Smooth muscle cell (in vitro differentiated cells): Measurements from ENCODE around the gene PTGIS. TPM values are rescaled to one million over a fixed set of nuclear protein-coding genes. Genes with fewer than 3 reads are reported as not detected.

Source experiments
- DNase-seq: peaks from one replicate; lab custom pipeline; 2025; ENCODE audit not compliant: unreplicated experiment; lab: John Stamatoyannopoulos, UW
- H2AFZ ChIP-seq: fragments of 200-600 bp; sonication (generic); 2 replicates; pipeline ENCODE4 v1.6.0; 2016; ENCODE audit warnings: antibody characterized with exemption, low read depth, mild to moderate bottlenecking
- H3F3A ChIP-seq: fragments of 200-600 bp; sonication (generic); 2 replicates; pipeline ENCODE4 v1.6.0; 2017; ENCODE audit warnings: antibody characterized with exemption, low read depth
- H3K27ac ChIP-seq: fragments of 200-600 bp; sonication (generic); 2 replicates; pipeline ENCODE4 v1.5.1; 2016; ENCODE audit warnings: low read depth, mild to moderate bottlenecking
- H3K27me3 ChIP-seq: fragments of 200-600 bp; sonication (generic); 2 replicates; pipeline ENCODE4 v1.6.1; 2016; ENCODE audit warnings: low read depth, mild to moderate bottlenecking
- H3K36me3 ChIP-seq: fragments of 200-600 bp; sonication (generic); 2 replicates; pipeline ENCODE4 v1.5.1; 2016; ENCODE audit warnings: low read depth
- H3K4me1 ChIP-seq: fragments of 200-600 bp; sonication (generic); 2 replicates; pipeline ENCODE4 v1.5.1; 2016; ENCODE audit warnings: low read depth
- H3K4me2 ChIP-seq: fragments of 200-600 bp; sonication (generic); 2 replicates; pipeline ENCODE4 v1.6.0; 2016; ENCODE audit warnings: mild to moderate bottlenecking
- H3K4me3 ChIP-seq: fragments of 200-600 bp; sonication (generic); 2 replicates; pipeline ENCODE4 v1.5.1; 2016; ENCODE audit warnings: mild to moderate bottlenecking
- H3K79me2 ChIP-seq: fragments of 200-600 bp; sonication (generic); 2 replicates; pipeline ENCODE4 v1.6.0; 2016; ENCODE audit warnings: low read depth, mild to moderate bottlenecking
- H3K9ac ChIP-seq: fragments of 200-600 bp; sonication (generic); 2 replicates; pipeline ENCODE4 v1.6.0; 2016; ENCODE audit warnings: low read depth
- H3K9me3 ChIP-seq: fragments of 200-600 bp; sonication (generic); replicated peaks from 2 replicates; pipeline ENCODE4 v1.5.1; 2016; ENCODE audit warnings: low read depth
- H4K20me1 ChIP-seq: fragments of 200-600 bp; sonication (generic); 2 replicates; pipeline ENCODE4 v1.6.0; 2016; ENCODE audit warnings: low read depth
- CTCF ChIP-seq: fragments of 200-600 bp; sonication (generic); IDR thresholded peaks from 2 replicates; pipeline ENCODE4 v1.5.1; 2017; ENCODE audit warnings: borderline replicate concordance, mild to moderate bottlenecking, antibody characterized with exemption; ENCODE audit not compliant: insufficient read depth, poor library complexity, severe bottlenecking
- WGBS: methylation state at CpG from one replicate; pipeline ENCODE4 v1.1.7; 2016; ENCODE audit warnings: low lambda C conversion rate; 5-methylcytosine and 5-hydroxymethylcytosine counted together
- polyA plus RNA-seq: library from polyadenylated mRNA; unstranded; fragments of >200 nt; fragmentation: Nextera tagmentation; extraction: Ambion mirVana; gene quantifications from 2 replicates; pipeline ENCODE4 v1.2.1, GENCODE V29; 2016
- total RNA-seq: library from RNA; depleted of rRNA; stranded (reverse); fragments of >200 nt; gene quantifications from 2 replicates; pipeline ENCODE4 v1.2.3, GENCODE V29; 2014

Gene PTGIS
- total and polyA plus RNA-seq, 2 experiments from 2014 or later, result 0.18 to 0.64 TPM

GRCh38 chr20:49561256-49561655 is 6.7 kb downstream of the PTGIS start:
- 90% methylated on average over 4 of the region's 4 CpGs for WGBS
- no peaks in the 10 kb centered on the region for H3K9me3 ChIP-seq
- no peak overlapping the region for H3K9ac ChIP-seq
- no peaks in the 10 kb centered on the region for H3K27me3 ChIP-seq
- no peaks in the 10 kb centered on the region for H4K20me1 ChIP-seq
- no peak for TF ChIP-seq CTCF
- no peak overlapping the region for H3K4me3 ChIP-seq
- H3K4me1 ChIP-seq, result peaks cover 9% of the 10 kb centered on the region
- H3K36me3 ChIP-seq, result no peaks in the 10 kb centered on the region
- no peaks in the 10 kb centered on the region for H3F3A ChIP-seq
- no peaks in the 10 kb centered on the region for H3K79me2 ChIP-seq
- DNase-seq, result no peak
- H3K4me2 ChIP-seq, result no peak overlapping the region
- H3K27ac ChIP-seq, result no peak overlapping the region
- H2AFZ ChIP-seq, result no peak overlapping the region

- Histone ChIP-seq H3K36me3 (no peaks in the 10 kb centered on the region), H3K27me3 (no peaks in the 10 kb centered on the region), H3K4me2 (no peak overlapping the region), H3K79me2 (no peaks in the 10 kb centered on the region), H4K20me1 (no peaks in the 10 kb centered on the region), H2AFZ (no peak overlapping the region), H3K9me3 (no peaks in the 10 kb centered on the region), H3K27ac (no peak overlapping the region), H3F3A (no peaks in the 10 kb centered on the region), H3K4me1 (peaks cover 9% of the 10 kb centered on the region), H3K9ac (no peak overlapping the region), H3K4me3 (no peak overlapping the region)
- WGBS, result 98% methylated on average over 11 of the region's 11 CpGs
- no peak for DNase-seq
- no peak for TF ChIP-seq CTCF
Observed at GRCh38 chr20:49560646-49561045, 7.3 kb downstream of the PTGIS start.

GRCh38 chr20:49560186-49560585 is 7.8 kb downstream of the PTGIS start:
- Histone ChIP-seq H3K79me2 (no peaks in the 10 kb centered on the region), H3K4me2 (no peak overlapping the region), H3K4me3 (no peak overlapping the region), H3K27me3 (no peaks in the 10 kb centered on the region), H3K9ac (no peak overlapping the region), H3K27ac (no peak overlapping the region), H4K20me1 (no peaks in the 10 kb centered on the region), H3K36me3 (no peaks in the 10 kb centered on the region), H2AFZ (no peak overlapping the region), H3K4me1 (peaks cover 9% of the 10 kb centered on the region), H3K9me3 (peaks cover 3% of the 10 kb centered on the region), H3F3A (no peaks in the 10 kb centered on the region)
- WGBS, result 98% methylated on average over 7 of the region's 7 CpGs
- TF ChIP-seq CTCF, result no peak
- no peak for DNase-seq

- no peak for DNase-seq
- no peak overlapping the region for H3K4me3 ChIP-seq
- peaks cover 9% of the 10 kb centered on the region for H3K4me1 ChIP-seq
- no peaks in the 10 kb centered on the region for H3F3A ChIP-seq
- no peak overlapping the region for H3K9ac ChIP-seq
- H2AFZ ChIP-seq, result no peak overlapping the region
- H3K4me2 ChIP-seq, result no peak overlapping the region
- no peaks in the 10 kb centered on the region for H4K20me1 ChIP-seq
- TF ChIP-seq CTCF, result no peak
- H3K36me3 ChIP-seq, result no peaks in the 10 kb centered on the region
- H3K9me3 ChIP-seq, result peaks cover 4% of the 10 kb centered on the region
- no peaks in the 10 kb centered on the region for H3K79me2 ChIP-seq
- 85% methylated on average over 18 of the region's 19 CpGs for WGBS
- H3K27ac ChIP-seq, result no peak overlapping the region
- no peaks in the 10 kb centered on the region for H3K27me3 ChIP-seq
Observed at GRCh38 chr20:49559411-49560081, 8.4 kb downstream of the PTGIS start.
